ENCODE measurements around the gene MTR. TPM values are rescaled to one million over a fixed set of nuclear protein-coding genes. Genes with fewer than 3 reads are reported as not detected.

The MTR gene
- total RNA-seq, 1 experiment from 2014 or later = 20.3 TPM

- DNase-seq (ENCODE audit: low read depth) = no peak
These were observed 153.9 kb downstream of the MTR start for GRCh38 chr1:236948996-236949395.

DNA sequence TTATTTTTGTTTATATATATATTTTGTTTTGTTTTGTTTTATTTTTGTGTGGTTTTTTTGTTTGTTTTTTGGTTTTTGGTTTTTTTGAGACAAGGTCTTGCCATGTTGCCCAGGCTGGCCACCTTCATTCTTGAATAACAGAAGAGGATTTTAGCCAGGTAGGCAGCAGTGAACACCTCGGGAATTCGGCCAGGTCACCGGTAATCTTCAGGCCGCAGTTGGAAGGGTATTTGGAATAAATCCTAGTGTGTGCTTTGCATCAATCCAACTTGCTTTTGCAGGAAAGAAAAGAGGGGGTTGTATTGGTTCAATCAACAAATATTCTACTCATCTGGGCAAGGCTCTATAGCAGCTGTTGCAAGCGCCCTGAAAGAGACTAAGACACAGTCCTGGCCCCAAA is 155.3 kb downstream of the MTR start:
- DNase-seq (ENCODE audit: low read depth) = no peak

DNA sequence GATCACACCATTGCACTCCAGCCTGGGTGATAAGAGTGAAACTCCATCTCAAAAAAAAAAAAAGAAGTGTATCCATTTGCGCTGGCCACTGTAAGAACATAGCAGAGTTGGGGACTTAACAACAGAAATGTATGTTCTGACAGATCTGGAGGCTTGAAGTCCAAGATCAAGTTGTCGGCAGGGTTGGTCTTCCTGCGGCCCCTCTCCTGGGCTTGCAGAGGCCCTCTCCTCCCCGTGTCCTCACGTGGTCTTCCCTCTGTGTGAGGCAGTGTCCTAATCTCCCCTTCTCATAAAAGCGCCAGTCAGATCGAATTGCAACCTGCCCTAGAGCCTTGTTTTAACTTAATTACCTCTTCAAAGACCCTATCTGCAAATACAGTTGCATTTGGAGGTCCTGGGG is 156.6 kb downstream of the MTR start:
- DNase-seq (ENCODE audit: low read depth) = no peak

- no peak for DNase-seq (ENCODE audit: low read depth)
These were observed 157.3 kb downstream of the MTR start for GRCh38 chr1:236952246-236953003.

GRCh38 chr1:236953151-236953700 is 158.1 kb downstream of the MTR start:
- DNase-seq (ENCODE audit: low read depth) = no peak

Other genes starting within 250 kb of the MTR start
- gene HEATR1, start 190.8 kb upstream of the MTR start, total RNA-seq (2014; rRNA removed; shearing (Covaris generic)) = 38.6 and 42.8 TPM in 2 replicates
- 9.1 and 11.8 TPM in 2 replicates for gene ACTN2, start 108.8 kb upstream of the MTR start, total RNA-seq (2014; rRNA removed; shearing (Covaris generic))
- gene MT1HL1, start 209.1 kb downstream of the MTR start, total RNA-seq (2014; rRNA removed; shearing (Covaris generic)) = not detected in 2 replicates
- 0.40 and 0.57 TPM in 2 replicates for gene RYR2, start 246.9 kb downstream of the MTR start, total RNA-seq (2014; rRNA removed; shearing (Covaris generic))

All from HT1080 (cell line).